DOHH2 (cell line): Measurements from ENCODE around the gene FAM47B.

Source experiments
- H3F3A ChIP-seq: fragments of 200-600 bp; sonication (generic), shearing (Covaris generic); 2 replicates; pipeline ENCODE4 v1.6.0; 2016; ENCODE audit warnings: antibody characterized with exemption, mild to moderate bottlenecking; ENCODE audit not compliant: control insufficient read depth, insufficient read depth
- H3K27ac ChIP-seq: fragments of 200-600 bp; sonication (generic); 2 replicates; pipeline ENCODE4 v1.5.1; 2014; ENCODE audit warnings: low read depth, mild to moderate bottlenecking, low read length, moderate library complexity
- H3K27me3 ChIP-seq: fragments of 200-600 bp; sonication (generic); 2 replicates; pipeline ENCODE4 v1.6.1; 2014; ENCODE audit warnings: mild to moderate bottlenecking, low read length, mixed read lengths; ENCODE audit not compliant: control insufficient read depth
- H3K36me3 ChIP-seq: fragments of 200-600 bp; sonication (generic); 2 replicates; pipeline ENCODE4 v1.6.1; 2014; ENCODE audit warnings: mild to moderate bottlenecking, low read length, moderate library complexity, mixed read lengths; ENCODE audit not compliant: control insufficient read depth
- H3K4me1 ChIP-seq: fragments of 200-600 bp; sonication (generic); 2 replicates; pipeline ENCODE4 v1.6.1; 2014; ENCODE audit warnings: mild to moderate bottlenecking, low read length, mixed read lengths; ENCODE audit not compliant: control insufficient read depth
- H3K4me2 ChIP-seq: fragments of 200-600 bp; sonication (generic); 2 replicates; pipeline ENCODE4 v1.6.0; 2014; ENCODE audit warnings: mild to moderate bottlenecking, low read length, moderate library complexity
- H3K4me3 ChIP-seq: fragments of 200-600 bp; sonication (generic); 2 replicates; pipeline ENCODE4 v1.5.1; 2014; ENCODE audit warnings: mild to moderate bottlenecking, low read length, mixed read lengths
- H3K79me2 ChIP-seq: fragments of 200-600 bp; sonication (generic); 2 replicates; pipeline ENCODE4 v1.6.1; 2014; ENCODE audit warnings: mild to moderate bottlenecking, low read length, mixed read lengths; ENCODE audit not compliant: control insufficient read depth
- H3K9me2 ChIP-seq: fragments of 200-600 bp; sonication (generic); replicated peaks from 2 replicates; pipeline ENCODE4 v1.6.1; 2014; ENCODE audit warnings: mild to moderate bottlenecking, low read length, mixed read lengths; ENCODE audit not compliant: control insufficient read depth
- H3K9me3 ChIP-seq: fragments of 200-600 bp; sonication (generic); 2 replicates; pipeline ENCODE4 v1.6.1; 2014; ENCODE audit warnings: antibody characterized with exemption, low read length, mixed read lengths; ENCODE audit not compliant: control insufficient read depth, insufficient read depth
- H4K20me1 ChIP-seq: fragments of 200-600 bp; sonication (generic); 2 replicates; pipeline ENCODE4 v1.6.0; 2014; ENCODE audit warnings: low read depth, mild to moderate bottlenecking, antibody characterized with exemption, low read length, moderate library complexity; ENCODE audit not compliant: control insufficient read depth, insufficient read depth
- CTCF ChIP-seq: fragments of 200-600 bp; sonication (generic); IDR thresholded peaks from one replicate; pipeline ENCODE4 v1.5.1; 2014; ENCODE audit warnings: antibody characterized with exemption, mild to moderate bottlenecking, low read depth, low read length; ENCODE audit not compliant: poor library complexity, severe bottlenecking
- EZH2phosphoT487 ChIP-seq: fragments of 200-600 bp; sonication (generic); IDR thresholded peaks from 2 replicates; pipeline ENCODE4 v1.6.1; 2017; ENCODE audit warnings: borderline replicate concordance, mild to moderate bottlenecking, antibody characterized with exemption, low read length, moderate library complexity, mixed read lengths

The FAM47B gene

GRCh38 chrX:34961662-34962061 lies 19.1 kb downstream of the FAM47B start:
- H3K4me1 ChIP-seq: no peaks in the 10 kb centered on the region

GRCh38 chrX:34972206-34972605 lies 29.6 kb downstream of the FAM47B start:
- no peaks in the 10 kb centered on the region for H3K9me2 ChIP-seq
- no peak overlapping the region for H3K4me3 ChIP-seq
- no peak overlapping the region for H3K4me2 ChIP-seq
- no peaks in the 10 kb centered on the region for H3K79me2 ChIP-seq
- H3F3A ChIP-seq: no peaks in the 10 kb centered on the region
- no peak for TF ChIP-seq EZH2phosphoT487
- no peak for TF ChIP-seq CTCF
- no peaks in the 10 kb centered on the region for H4K20me1 ChIP-seq
- H3K27me3 ChIP-seq: no peaks in the 10 kb centered on the region
- H3K4me1 ChIP-seq: no peaks in the 10 kb centered on the region
- H3K36me3 ChIP-seq: no peaks in the 10 kb centered on the region
- H3K27ac ChIP-seq: no peak overlapping the region
- no peaks in the 10 kb centered on the region for H3K9me3 ChIP-seq

More at GRCh38 chrX:34961662-34962061, 19.1 kb downstream of the FAM47B start:
- Histone ChIP-seq H3K36me3 (no peaks in the 10 kb centered on the region), H3K79me2 (no peaks in the 10 kb centered on the region), H4K20me1 (no peaks in the 10 kb centered on the region), H3K27me3 (no peaks in the 10 kb centered on the region), H3K27ac (no peak overlapping the region), H3K4me3 (no peak overlapping the region), H3K9me3 (no peaks in the 10 kb centered on the region), H3F3A (no peaks in the 10 kb centered on the region), H3K4me2 (no peak overlapping the region), H3K9me2 (no peaks in the 10 kb centered on the region)
- TF ChIP-seq CTCF (no peak), EZH2phosphoT487 (no peak)

DNA sequence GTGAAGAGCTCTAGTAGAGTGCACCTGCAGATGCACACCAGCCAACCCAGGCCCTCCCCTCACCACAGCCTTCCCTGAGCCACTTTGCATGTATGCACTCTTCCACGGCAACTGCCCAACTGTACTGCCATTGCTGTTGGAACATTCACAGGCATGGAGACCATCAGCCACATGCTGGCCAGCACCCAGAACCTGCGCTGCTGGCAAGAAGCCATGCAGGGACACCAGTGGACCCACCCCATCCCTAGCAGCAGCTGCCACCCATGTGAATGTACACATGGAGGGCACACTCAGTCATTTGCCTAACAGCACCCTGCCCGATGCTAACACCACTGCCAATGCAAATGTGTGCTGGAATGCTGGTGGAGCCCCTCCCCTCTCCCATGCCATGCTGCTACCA lies 35.6 kb downstream of the FAM47B start:
- Histone ChIP-seq H4K20me1 (no peaks in the 10 kb centered on the region), H3K27me3 (no peaks in the 10 kb centered on the region), H3K36me3 (no peaks in the 10 kb centered on the region), H3K4me1 (no peaks in the 10 kb centered on the region), H3K9me3 (no peaks in the 10 kb centered on the region), H3K79me2 (no peaks in the 10 kb centered on the region), H3K4me2 (no peak overlapping the region), H3K27ac (no peak overlapping the region), H3K9me2 (no peaks in the 10 kb centered on the region), H3K4me3 (no peak overlapping the region), H3F3A (no peaks in the 10 kb centered on the region)
- no peak for TF ChIP-seq CTCF

GRCh38 chrX:34987646-34988045 lies 45.0 kb downstream of the FAM47B start:
- H3K9me2 ChIP-seq: no peaks in the 10 kb centered on the region
- no peaks in the 10 kb centered on the region for H3K36me3 ChIP-seq
- no peaks in the 10 kb centered on the region for H3K27me3 ChIP-seq
- TF ChIP-seq EZH2phosphoT487 (no peak), CTCF (no peak)
- H3K4me2 ChIP-seq: no peak overlapping the region
- H3F3A ChIP-seq: no peaks in the 10 kb centered on the region
- no peaks in the 10 kb centered on the region for H4K20me1 ChIP-seq
- H3K27ac ChIP-seq: no peak overlapping the region
- H3K9me3 ChIP-seq: no peaks in the 10 kb centered on the region
- H3K79me2 ChIP-seq: no peaks in the 10 kb centered on the region
- no peak overlapping the region for H3K4me3 ChIP-seq
- no peaks in the 10 kb centered on the region for H3K4me1 ChIP-seq
